ENCODE results near the gene CAND1.

DNA sequence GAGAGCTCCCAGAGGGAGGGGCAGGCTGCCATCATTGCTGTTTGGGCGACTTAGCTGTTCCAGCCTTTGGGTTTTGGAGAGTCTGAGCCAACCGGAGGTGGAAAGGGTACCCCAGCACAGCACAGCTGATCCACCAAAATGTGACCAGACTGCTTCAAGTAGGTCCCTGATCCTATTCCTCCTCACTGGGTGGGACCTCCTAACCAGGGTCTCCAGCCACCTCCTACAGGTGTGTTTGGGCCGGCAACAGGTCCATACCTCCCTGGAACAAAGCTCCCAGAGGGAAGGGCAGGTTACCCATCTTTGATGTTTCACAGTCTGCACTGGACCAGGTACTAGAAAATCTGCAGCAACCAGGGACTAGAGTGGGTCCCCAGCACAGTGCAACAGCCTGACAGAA is 53.8 kb downstream of the CAND1 start:
- TF ChIP-seq, protein P1, sequence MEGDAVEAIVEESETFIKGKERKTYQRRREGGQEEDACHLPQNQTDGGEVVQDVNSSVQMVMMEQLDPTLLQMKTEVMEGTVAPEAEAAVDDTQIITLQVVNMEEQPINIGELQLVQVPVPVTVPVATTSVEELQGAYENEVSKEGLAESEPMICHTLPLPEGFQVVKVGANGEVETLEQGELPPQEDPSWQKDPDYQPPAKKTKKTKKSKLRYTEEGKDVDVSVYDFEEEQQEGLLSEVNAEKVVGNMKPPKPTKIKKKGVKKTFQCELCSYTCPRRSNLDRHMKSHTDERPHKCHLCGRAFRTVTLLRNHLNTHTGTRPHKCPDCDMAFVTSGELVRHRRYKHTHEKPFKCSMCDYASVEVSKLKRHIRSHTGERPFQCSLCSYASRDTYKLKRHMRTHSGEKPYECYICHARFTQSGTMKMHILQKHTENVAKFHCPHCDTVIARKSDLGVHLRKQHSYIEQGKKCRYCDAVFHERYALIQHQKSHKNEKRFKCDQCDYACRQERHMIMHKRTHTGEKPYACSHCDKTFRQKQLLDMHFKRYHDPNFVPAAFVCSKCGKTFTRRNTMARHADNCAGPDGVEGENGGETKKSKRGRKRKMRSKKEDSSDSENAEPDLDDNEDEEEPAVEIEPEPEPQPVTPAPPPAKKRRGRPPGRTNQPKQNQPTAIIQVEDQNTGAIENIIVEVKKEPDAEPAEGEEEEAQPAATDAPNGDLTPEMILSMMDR (IDR thresholded peaks at IDR 0.05), result no peak
- no peak for TF ChIP-seq POLR2A (IDR thresholded peaks at IDR 0.05)

All from testis (tissue), 2 donors.